Measurements from ENCODE around the gene CHIT1. TPM values are rescaled to one million over a fixed set of nuclear protein-coding genes. Genes with fewer than 3 reads are reported as not detected.

Gene CHIT1
- total and polyA plus RNA-seq, 2 of the 13 experiments (the other 11 are each of a cell fraction or from before 2014, with no cell fraction given): not detected

DNA sequence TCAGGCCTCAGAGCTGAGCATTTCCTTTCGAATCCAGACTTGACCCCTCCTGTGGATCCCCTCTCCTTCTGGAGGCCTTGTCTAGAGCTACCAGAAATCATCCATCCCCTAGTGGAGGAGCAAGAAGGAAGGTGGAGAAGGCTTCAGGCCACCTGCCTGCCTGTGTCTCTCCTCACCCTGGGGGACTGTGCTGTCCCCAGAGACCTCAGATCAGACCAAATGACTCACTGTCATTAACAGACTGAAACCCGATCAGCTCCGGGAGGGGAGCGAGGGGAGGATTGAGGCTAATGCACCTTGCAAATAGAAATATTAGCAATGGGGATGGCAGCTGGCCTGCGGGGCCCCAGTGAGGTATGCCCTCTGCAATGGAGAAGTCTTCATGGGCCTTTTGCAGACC lies 55.9 kb downstream of the CHIT1 start:
- Histone ChIP-seq H2AFZ (ENCODE audit: low read length) (no peak overlapping the region), H3K4me2 (ENCODE audit: low read depth, low read length) (no peak overlapping the region), H3K9ac (ENCODE audit: insufficient read depth, low read depth, low read length) (no peak overlapping the region), H3K9me3 (ENCODE audit: low read length) (no peaks in the 10 kb centered on the region), H4K20me1 (ENCODE audit: insufficient read depth, low read length) (0 out of 2 replicates have a peak, but pooled peaks cover 4% of the 10 kb centered on the region), H3K4me3 (replicated peaks in 1 of 3; ENCODE audit: insufficient read depth in 1 of 3, low read depth in 2 of 3, low read length in 3 of 3) (no peak overlapping the region), H3K27me3 (ENCODE audit: control insufficient read depth in 1 of 2, insufficient read depth in 2 of 2, low read length in 2 of 2) (peaks cover 2 to 13% of the 10 kb centered on the region in 2 experiments; a peak in 3 of 5 replicates), H3K4me1 (ENCODE audit: insufficient read depth, low read length) (peaks cover 17% of the 10 kb centered on the region), H3K79me2 (ENCODE audit: insufficient read depth, low read length) (no peaks in the 10 kb centered on the region), H3K27ac (ENCODE audit: extremely low read length, insufficient read depth, low read length) (no peak overlapping the region), H3K36me3 (replicated peaks in 1 of 2; ENCODE audit: control insufficient read depth in 1 of 2, insufficient read depth in 2 of 2, low read length in 2 of 2) (no peaks in the 10 kb centered on the region)
- 0% methylated on average over 5 of the region's 5 CpGs for WGBS (ENCODE audit: low lambda C conversion rate)
- ATAC-seq (no peak), FAIRE-seq (no peak), DNase-seq (ENCODE audit: low spot score) (no peak)
- CTCF ChIA-PET (ENCODE audit: low intra/inter-chr PET ratio, low total read pairs): no interaction called here
- no TSS peak for BruUV-seq (replicated peaks)
- intact Hi-C loops (cut with micrococcal nuclease; ENCODE audit: unreplicated experiment) (no loop called here), in situ Hi-C loops (cut with HindIII; ENCODE audit: extremely low pct_ligation_motif_present, low pct_unique_long_range_greater_than_20kb) (loop anchor here (5.0 kb wide), 1 partner anchor 56 kb away; no protein-coding TSS in a partner anchor)
- TF ChIP-seq ZBTB38 (CRISPR knock-in tag; IDR thresholded peaks at IDR 0.05): no peak
- no peak for TF ChIP-seq ZNF383 (CRISPR knock-in tag; IDR thresholded peaks at IDR 0.05; ENCODE audit: borderline replicate concordance)
- no peak for TF ChIP-seq NFE2L2 (IDR thresholded peaks at IDR 0.05; ENCODE audit: low read length)
- TF ChIP-seq, protein P1, sequence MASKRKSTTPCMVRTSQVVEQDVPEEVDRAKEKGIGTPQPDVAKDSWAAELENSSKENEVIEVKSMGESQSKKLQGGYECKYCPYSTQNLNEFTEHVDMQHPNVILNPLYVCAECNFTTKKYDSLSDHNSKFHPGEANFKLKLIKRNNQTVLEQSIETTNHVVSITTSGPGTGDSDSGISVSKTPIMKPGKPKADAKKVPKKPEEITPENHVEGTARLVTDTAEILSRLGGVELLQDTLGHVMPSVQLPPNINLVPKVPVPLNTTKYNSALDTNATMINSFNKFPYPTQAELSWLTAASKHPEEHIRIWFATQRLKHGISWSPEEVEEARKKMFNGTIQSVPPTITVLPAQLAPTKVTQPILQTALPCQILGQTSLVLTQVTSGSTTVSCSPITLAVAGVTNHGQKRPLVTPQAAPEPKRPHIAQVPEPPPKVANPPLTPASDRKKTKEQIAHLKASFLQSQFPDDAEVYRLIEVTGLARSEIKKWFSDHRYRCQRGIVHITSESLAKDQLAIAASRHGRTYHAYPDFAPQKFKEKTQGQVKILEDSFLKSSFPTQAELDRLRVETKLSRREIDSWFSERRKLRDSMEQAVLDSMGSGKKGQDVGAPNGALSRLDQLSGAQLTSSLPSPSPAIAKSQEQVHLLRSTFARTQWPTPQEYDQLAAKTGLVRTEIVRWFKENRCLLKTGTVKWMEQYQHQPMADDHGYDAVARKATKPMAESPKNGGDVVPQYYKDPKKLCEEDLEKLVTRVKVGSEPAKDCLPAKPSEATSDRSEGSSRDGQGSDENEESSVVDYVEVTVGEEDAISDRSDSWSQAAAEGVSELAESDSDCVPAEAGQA (IDR thresholded peaks at IDR 0.05; ENCODE audit: low read depth): no peak
- TF ChIP-seq, protein P1 (CRISPR knock-in tag; IDR thresholded peaks at IDR 0.05; ENCODE audit: borderline replicate concordance): no peak
- TF ChIP-seq KLF13 (CRISPR knock-in tag; IDR thresholded peaks at IDR 0.05): no peak
- no peak for TF ChIP-seq PITX1 (CRISPR knock-in tag; IDR thresholded peaks at IDR 0.05)
- TF ChIP-seq ZFP82 (CRISPR knock-in tag; IDR thresholded peaks at IDR 0.05; ENCODE audit: borderline replicate concordance): no peak
- no peak for TF ChIP-seq ZNF746 (CRISPR knock-in tag; IDR thresholded peaks at IDR 0.05)
- POLR2A ChIA-PET: no interaction called here

Measured in HepG2 (cell line).